Measurements from ENCODE around the gene OR2T6.

DNA sequence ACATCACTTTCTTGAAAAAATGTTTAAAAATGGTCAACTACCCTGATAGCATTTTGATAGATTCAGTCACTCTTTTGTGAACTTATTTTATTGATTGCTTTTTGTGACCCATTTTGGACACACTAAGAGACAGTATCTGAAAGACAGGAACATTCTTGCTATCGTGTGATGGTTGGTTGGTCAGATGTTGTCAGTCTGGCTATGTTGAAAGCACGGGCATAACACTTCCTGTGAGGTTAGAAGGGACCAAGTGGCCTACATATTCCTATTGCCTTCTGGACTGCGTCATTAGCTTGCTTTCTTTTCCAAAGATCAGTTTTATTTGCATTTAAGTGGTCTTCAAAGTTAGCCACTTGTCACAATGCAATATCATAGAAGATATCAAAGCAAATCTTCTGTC lies 1.4 kb downstream of the OR2T6 start:
- TF ChIP-seq, protein P1, sequence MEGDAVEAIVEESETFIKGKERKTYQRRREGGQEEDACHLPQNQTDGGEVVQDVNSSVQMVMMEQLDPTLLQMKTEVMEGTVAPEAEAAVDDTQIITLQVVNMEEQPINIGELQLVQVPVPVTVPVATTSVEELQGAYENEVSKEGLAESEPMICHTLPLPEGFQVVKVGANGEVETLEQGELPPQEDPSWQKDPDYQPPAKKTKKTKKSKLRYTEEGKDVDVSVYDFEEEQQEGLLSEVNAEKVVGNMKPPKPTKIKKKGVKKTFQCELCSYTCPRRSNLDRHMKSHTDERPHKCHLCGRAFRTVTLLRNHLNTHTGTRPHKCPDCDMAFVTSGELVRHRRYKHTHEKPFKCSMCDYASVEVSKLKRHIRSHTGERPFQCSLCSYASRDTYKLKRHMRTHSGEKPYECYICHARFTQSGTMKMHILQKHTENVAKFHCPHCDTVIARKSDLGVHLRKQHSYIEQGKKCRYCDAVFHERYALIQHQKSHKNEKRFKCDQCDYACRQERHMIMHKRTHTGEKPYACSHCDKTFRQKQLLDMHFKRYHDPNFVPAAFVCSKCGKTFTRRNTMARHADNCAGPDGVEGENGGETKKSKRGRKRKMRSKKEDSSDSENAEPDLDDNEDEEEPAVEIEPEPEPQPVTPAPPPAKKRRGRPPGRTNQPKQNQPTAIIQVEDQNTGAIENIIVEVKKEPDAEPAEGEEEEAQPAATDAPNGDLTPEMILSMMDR (IDR thresholded peaks at IDR 0.05; ENCODE audit: poor library complexity, severe bottlenecking), result no peak
- TF ChIP-seq RAD21 (conservative IDR thresholded peaks at IDR 0.05) (no peak), EZH2 (IDR thresholded peaks at IDR 0.05; ENCODE audit: borderline replicate concordance, insufficient read depth, low read length, poor library complexity, severe bottlenecking) (no peak), EP300 (conservative IDR thresholded peaks at IDR 0.05; ENCODE audit: poor library complexity, severe bottlenecking) (no peak), SMC3 (conservative IDR thresholded peaks at IDR 0.05; ENCODE audit: poor library complexity) (no peak)

All from neural cell (in vitro differentiated cells).